ENCODE data around the gene SPI1.

SPI1 gene

GRCh38 chr11:47384498-47384897, 6.2 kb upstream of the SPI1 start:
- no peak for TF ChIP-seq CTCF (conservative IDR thresholded peaks at IDR 0.05; ENCODE audit: low read depth)
- ChIA-PET POLR2A (ENCODE audit: low non-redundant PET) (no interaction called here), CTCF (interaction anchor here (0.6 kb wide), 1 partner anchor 129 kb away, joined by 4 read pairs; no protein-coding TSS in a partner anchor)
- H3K27ac ChIP-seq: no peak overlapping the region
- DNase-seq (ENCODE audit: low spot score): no peak

GRCh38 chr11:47383071-47383470, 4.7 kb upstream of the SPI1 start:
- DNase-seq (ENCODE audit: low spot score): no peak
- ChIA-PET POLR2A (ENCODE audit: low non-redundant PET) (no interaction called here), CTCF (interaction anchor here (1.4 kb wide), 1 partner anchor 28 kb away, joined by 3 read pairs; no protein-coding TSS in a partner anchor)
- TF ChIP-seq CTCF (conservative IDR thresholded peaks at IDR 0.05; ENCODE audit: low read depth): no peak
- no peak overlapping the region for H3K27ac ChIP-seq

GRCh38 chr11:47380078-47380477, 1.7 kb upstream of the SPI1 start:
- no peak for DNase-seq (ENCODE audit: low spot score)
- ChIA-PET CTCF (no interaction called here), POLR2A (ENCODE audit: low non-redundant PET) (no interaction called here)
- TF ChIP-seq CTCF (conservative IDR thresholded peaks at IDR 0.05; ENCODE audit: low read depth): no peak
- H3K27ac ChIP-seq: no peak overlapping the region

DNA sequence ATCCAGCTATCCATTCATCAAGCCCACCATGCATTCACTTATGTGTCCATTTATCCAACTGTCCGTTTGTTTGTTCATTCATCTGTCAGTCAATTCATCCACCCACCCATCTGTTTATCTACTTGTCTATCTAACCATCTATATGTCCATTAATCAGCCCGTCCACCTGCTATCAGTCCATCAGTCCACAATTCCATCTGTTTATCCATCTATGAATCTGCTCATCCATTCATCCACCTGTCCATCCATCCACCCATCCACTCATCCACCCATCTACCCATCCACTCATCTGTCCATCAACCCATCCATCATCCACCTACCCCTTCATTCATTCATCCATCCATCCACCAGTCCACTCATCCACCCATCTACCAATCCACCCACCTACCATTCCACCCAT, 970 bp upstream of the SPI1 start:
- no peak overlapping the region for H3K27ac ChIP-seq
- ChIA-PET CTCF (no interaction called here), POLR2A (ENCODE audit: low non-redundant PET) (no interaction called here)
- TF ChIP-seq CTCF (conservative IDR thresholded peaks at IDR 0.05; ENCODE audit: low read depth): no peak
- no peak for DNase-seq (ENCODE audit: low spot score)

DNA sequence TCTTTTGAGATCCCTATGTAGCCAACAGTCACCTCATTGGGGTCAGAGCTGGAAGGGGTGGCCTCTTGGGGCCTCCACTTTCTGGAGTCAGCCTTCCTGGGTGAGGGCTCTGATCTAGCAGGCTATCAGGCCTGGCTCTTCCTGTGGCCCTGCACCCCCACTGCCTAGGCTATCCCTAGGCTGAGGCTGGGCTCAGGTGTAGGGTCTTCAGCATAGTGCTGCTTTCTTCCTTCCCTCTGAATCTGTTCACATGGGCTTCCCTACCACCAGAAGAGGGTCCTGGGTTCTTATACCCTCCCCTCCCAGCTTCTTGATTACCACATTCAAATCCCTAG, 456 bp upstream of the SPI1 start:
- no peak for DNase-seq (ENCODE audit: low spot score)
- CTCF ChIA-PET: no interaction called here
- no peak overlapping the region for H3K27ac ChIP-seq
- POLR2A ChIA-PET (ENCODE audit: low non-redundant PET): no interaction called here
- no peak for TF ChIP-seq CTCF (conservative IDR thresholded peaks at IDR 0.05; ENCODE audit: low read depth)

GRCh38 chr11:47377571-47378009, 757 bp downstream of the SPI1 start:
- TF ChIP-seq CTCF (conservative IDR thresholded peaks at IDR 0.05; ENCODE audit: low read depth): no peak
- DNase-seq (ENCODE audit: low spot score): no peak
- H3K27ac ChIP-seq: no peak overlapping the region
- ChIA-PET CTCF (interaction anchor here (0.6 to 1.0 kb wide), 3 partner anchors 20 to 31 kb away, joined by 3 read pairs; no protein-coding TSS in a partner anchor), POLR2A (ENCODE audit: low non-redundant PET) (no interaction called here)
